Mesenchymal stem cell (in vitro differentiated cells and primary cell): ENCODE results near the gene CFB.
A peak's percentile ranks its signal among the peaks of the same experiment; 100 is the strongest.

Experiments used
- DNase-seq: peaks from one replicate; pipeline ENCODE4 v3.0.0-alpha.2; 2013
- H2AFZ ChIP-seq: one replicate; pipeline ENCODE4 v1.6.1; 2013; ENCODE audit warnings: low read depth, mild to moderate bottlenecking, control low read depth, inconsistent platforms, low read length, moderate library complexity
- H2AK5ac ChIP-seq: 2 replicates; pipeline ENCODE4 v1.6.1; 2013; ENCODE audit warnings: low read length, moderate library complexity, mild to moderate bottlenecking, inconsistent platforms; ENCODE audit not compliant: severe bottlenecking
- H2BK120ac ChIP-seq: one replicate; pipeline ENCODE4 v1.6.1; 2013; ENCODE audit warnings: low read depth, mild to moderate bottlenecking, inconsistent platforms, low read length, moderate library complexity
- H2BK12ac ChIP-seq, 2 experiments: one replicate each; pipeline ENCODE4 v1.6.1; 2013; ENCODE audit warnings: inconsistent platforms in 2 of 2, low read length in 2 of 2, mild to moderate bottlenecking in 2 of 2, moderate library complexity in 2 of 2, control low read depth in 1 of 2
- H2BK15ac ChIP-seq: one replicate; pipeline ENCODE4 v1.6.1; 2013; ENCODE audit warnings: mild to moderate bottlenecking, low read depth, inconsistent platforms; ENCODE audit not compliant: poor library complexity, severe bottlenecking
- H2BK5ac ChIP-seq: 2 replicates; pipeline ENCODE4 v1.6.1; 2013; ENCODE audit warnings: low read depth, mild to moderate bottlenecking, low read length, control low read depth, inconsistent platforms; ENCODE audit not compliant: poor library complexity, severe bottlenecking
- H3K14ac ChIP-seq, 2 experiments: one replicate each; pipeline ENCODE4 v1.6.1; 2013; ENCODE audit warnings: inconsistent platforms in 2 of 2, low read length in 2 of 2, control low read depth in 1 of 2, mild to moderate bottlenecking in 1 of 2, moderate library complexity in 1 of 2
- H3K18ac ChIP-seq, 2 experiments: one replicate each; pipeline ENCODE4 v1.6.1; 2013; ENCODE audit warnings: inconsistent platforms in 2 of 2, low read length in 2 of 2, control low read depth in 1 of 2, low read depth in 1 of 2, mild to moderate bottlenecking in 1 of 2
- H3K23ac ChIP-seq, 2 experiments: one replicate each; pipeline ENCODE4 v1.6.1; 2013; ENCODE audit warnings: inconsistent platforms in 2 of 2, low read length in 2 of 2, mild to moderate bottlenecking in 2 of 2, moderate library complexity in 2 of 2, control low read depth in 1 of 2
- H3K27ac ChIP-seq: 2 replicates; pipeline ENCODE4 v1.5.1; 2013; ENCODE audit warnings: mild to moderate bottlenecking, moderate library complexity, low read length, control low read depth, inconsistent platforms; ENCODE audit not compliant: poor library complexity, severe bottlenecking
- H3K27me3 ChIP-seq, 2 experiments: 2 replicates each; pipeline versions ENCODE4 v1.6.1 to v1.7.0; 2013; ENCODE audit warnings: low read length in 2 of 2, mild to moderate bottlenecking in 2 of 2, moderate library complexity in 2 of 2, control low read depth in 1 of 2, inconsistent platforms in 1 of 2; ENCODE audit not compliant: control insufficient read depth in 1 of 2, insufficient read depth in 1 of 2
- H3K36me3 ChIP-seq, 2 experiments: 2 replicates each; pipeline versions ENCODE4 v1.6.1 to v1.7.0; 2013; ENCODE audit warnings: low read length in 2 of 2, control low read depth in 1 of 2, inconsistent platforms in 1 of 2, low read depth in 1 of 2, mild to moderate bottlenecking in 1 of 2; ENCODE audit not compliant: insufficient read depth in 2 of 2, control insufficient read depth in 1 of 2
- H3K4ac ChIP-seq, 2 experiments: one replicate each; pipeline ENCODE4 v1.6.1; 2013; ENCODE audit warnings: inconsistent platforms in 2 of 2, low read length in 2 of 2, mild to moderate bottlenecking in 2 of 2, moderate library complexity in 2 of 2, control low read depth in 1 of 2, low read depth in 1 of 2
- H3K4me1 ChIP-seq: 2 replicates; pipeline ENCODE4 v1.6.1; 2013; ENCODE audit warnings: low read depth, low read length, control low read depth; ENCODE audit not compliant: control insufficient read depth, insufficient read depth
- H3K4me2 ChIP-seq: 2 replicates; pipeline ENCODE4 v1.6.1; 2013; ENCODE audit warnings: low read length, mild to moderate bottlenecking, inconsistent platforms; ENCODE audit not compliant: poor library complexity, severe bottlenecking
- H3K4me3 ChIP-seq, 2 experiments: 2 replicates each; pipeline versions ENCODE4 v1.5.1 to v1.7.0; 2013; ENCODE audit warnings: low read length in 2 of 2, mild to moderate bottlenecking in 2 of 2, control low read depth in 1 of 2, low read depth in 1 of 2; ENCODE audit not compliant: insufficient read depth in 1 of 2
- H3K79me1 ChIP-seq: replicated peaks from 2 replicates; pipeline ENCODE4 v1.6.1; 2013; ENCODE audit warnings: mild to moderate bottlenecking, control low read depth, low read length, inconsistent platforms; ENCODE audit not compliant: poor library complexity, severe bottlenecking
- H3K9ac ChIP-seq: 2 replicates; pipeline ENCODE4 v1.7.0; 2013; ENCODE audit warnings: mild to moderate bottlenecking, low read length, moderate library complexity
- H3K9me3 ChIP-seq: 2 replicates; pipeline ENCODE4 v1.7.0; 2013; ENCODE audit warnings: mild to moderate bottlenecking, low read length; ENCODE audit not compliant: control insufficient read depth
- H4K8ac ChIP-seq: one replicate; pipeline ENCODE4 v1.6.1; 2013; ENCODE audit warnings: inconsistent platforms, mild to moderate bottlenecking, low read length, moderate library complexity
- H4K91ac ChIP-seq: one replicate; pipeline ENCODE4 v1.6.1; 2013; ENCODE audit warnings: mild to moderate bottlenecking, low read length, inconsistent platforms
- WGBS: methylation state at CpG from one replicate; pipeline ENCODE4 v1.1.7; 2013; ENCODE audit warnings: mixed read lengths; 5-methylcytosine and 5-hydroxymethylcytosine counted together

Gene CFB

GRCh38 chr6:31967926-31968320 lies 22.0 kb downstream of the CFB start:
- Histone ChIP-seq H3K27ac (no peak overlapping the region), H2AFZ (no peak overlapping the region), H3K4me2 (no peak overlapping the region), H2BK15ac (no peak overlapping the region), H3K4me3 (no peak overlapping the region), H4K91ac (no peak overlapping the region), H3K9ac (no peak overlapping the region), H3K9me3 (no peaks in the 10 kb centered on the region), H3K14ac (no peak overlapping the region), H3K18ac (no peak overlapping the region), H3K4me1 (peaks cover 30% of the 10 kb centered on the region), H2BK12ac (no peak overlapping the region), H2BK120ac (no peak overlapping the region), H3K79me1 (peaks cover 40% of the 10 kb centered on the region), H3K36me3 (peaks cover 73 to 77% of the 10 kb centered on the region in 2 experiments), H2BK5ac (no peak overlapping the region), H3K23ac (no peak overlapping the region), H2AK5ac (no peak overlapping the region), H4K8ac (no peak overlapping the region), H3K27me3 (no peaks in the 10 kb centered on the region), H3K4ac (no peak overlapping the region)
- DNase-seq = no peak
- 92% methylated on average over 3 of the region's 3 CpGs for WGBS

- Histone ChIP-seq H3K36me3 (peaks cover 69 to 72% of the 10 kb centered on the region in 2 experiments), H3K23ac (no peak overlapping the region), H4K8ac (no peak overlapping the region), H2BK12ac (no peak overlapping the region), H3K4me2 (no peak overlapping the region), H2AK5ac (no peak overlapping the region), H4K91ac (no peak overlapping the region), H2BK120ac (no peak overlapping the region), H3K14ac (no peak overlapping the region), H2BK5ac (no peak overlapping the region), H2BK15ac (no peak overlapping the region), H3K27ac (no peak overlapping the region), H3K4ac (no peak overlapping the region), H3K27me3 (no peaks in the 10 kb centered on the region), H3K79me1 (peaks cover 37% of the 10 kb centered on the region), H3K18ac (no peak overlapping the region), H3K4me3 (no peak overlapping the region), H3K4me1 (peaks cover 32% of the 10 kb centered on the region), H3K9ac (no peak overlapping the region), H2AFZ (no peak overlapping the region), H3K9me3 (no peaks in the 10 kb centered on the region)
- no peak for DNase-seq
- WGBS = 94% methylated on average over 11 of the region's 11 CpGs
Observed at GRCh38 chr6:31968326-31968725, 22.4 kb downstream of the CFB start.

- Histone ChIP-seq H3K14ac (no peak overlapping the region), H2BK120ac (no peak overlapping the region), H3K27me3 (no peaks in the 10 kb centered on the region), H4K8ac (no peak overlapping the region), H3K27ac (peak overlapping the region; percentile 17), H3K79me1 (peaks cover 38% of the 10 kb centered on the region), H3K23ac (no peak overlapping the region), H3K18ac (no peak overlapping the region), H3K36me3 (peaks cover 62 to 70% of the 10 kb centered on the region in 2 experiments), H2BK15ac (no peak overlapping the region), H2BK12ac (no peak overlapping the region), H3K4me3 (no peak overlapping the region), H4K91ac (no peak overlapping the region), H3K9ac (peak overlapping the region; percentile 99), H3K4me2 (no peak overlapping the region), H2AK5ac (no peak overlapping the region), H3K4ac (no peak overlapping the region), H3K4me1 (peaks cover 32% of the 10 kb centered on the region), H2BK5ac (no peak overlapping the region), H3K9me3 (no peaks in the 10 kb centered on the region), H2AFZ (no peak overlapping the region)
- DNase-seq = no peak
- 98% methylated on average over 20 of the region's 23 CpGs for WGBS
Observed at GRCh38 chr6:31968791-31969711, 23.2 kb downstream of the CFB start.

GRCh38 chr6:31969712-31970603 lies 24.1 kb downstream of the CFB start:
- Histone ChIP-seq H3K14ac (no peak overlapping the region), H2BK5ac (no peak overlapping the region), H3K4me1 (peaks cover 32% of the 10 kb centered on the region), H2BK120ac (no peak overlapping the region), H3K27me3 (no peaks in the 10 kb centered on the region), H4K91ac (no peak overlapping the region), H4K8ac (no peak overlapping the region), H2AK5ac (no peak overlapping the region), H3K27ac (peak overlapping the region; percentile 38), H3K18ac (no peak overlapping the region), H2BK12ac (no peak overlapping the region), H3K9ac (peak overlapping the region; percentile 99), H3K4ac (no peak overlapping the region), H3K4me3 (peak overlapping the region in 1 of 2 experiments; percentile 92), H3K9me3 (no peaks in the 10 kb centered on the region), H2BK15ac (no peak overlapping the region), H3K4me2 (no peak overlapping the region), H3K36me3 (peaks cover 59 to 69% of the 10 kb centered on the region in 2 experiments), H3K79me1 (peaks cover 35% of the 10 kb centered on the region), H3K23ac (no peak overlapping the region), H2AFZ (no peak overlapping the region)
- peak; percentile 25 for DNase-seq
- 90% methylated on average over 15 of the region's 17 CpGs for WGBS
